HepG2 (cell line): ENCODE data around the gene KISS1R. TPM values are rescaled to one million over a fixed set of nuclear protein-coding genes. Genes with fewer than 3 reads are reported as not detected.

Source experiments
- ATAC-seq: fragments of 200-7000 bp; cut with Tn5 transposase; 3 replicates; pipeline ENCODE4 v1.9.1; 2020; ENCODE audit warnings: mild to moderate bottlenecking, moderate library complexity
- BruUV-seq: library from RNA; stranded (reverse); fragments of 400-500 nt; replicated peaks from 2 replicates; lab custom pipeline; 2021; lab: Mats Ljungman, UMichigan
- CTCF ChIA-PET: fragments of 300-600 bp; formaldehyde crosslinking; extraction: SDS; loops from one replicate; lab custom pipeline; 2021; ENCODE audit warnings: low total read pairs, inconsistent platforms, low intra/inter-chr PET ratio; lab: Yijun Ruan, JAX
- POLR2A ChIA-PET: fragments of 350-600 bp; sonication (Branson Sonifier 250); formaldehyde crosslinking; loops from one replicate; lab custom pipeline; 2020; ENCODE audit warnings: antibody characterized with exemption, inconsistent platforms; lab: Yijun Ruan, JAX
- DNase-seq: peaks from one replicate; pipeline ENCODE4 v3.0.0-alpha.2; 2015; ENCODE audit warnings: low spot score
- FAIRE-seq: peaks from 3 replicates; lab custom pipeline; 2011; peaks lifted over from hg19 to GRCh38; lab: Jason Lieb, UNC
- H2AFZ ChIP-seq: one replicate; pipeline ENCODE4 v1.6.1; 2011; ENCODE audit warnings: low read length, inconsistent platforms
- H3K27ac ChIP-seq: fragments of 300-600 bp; 3 replicates; pipeline ENCODE4 v1.8.0; 2011; ENCODE audit warnings: mixed run types, mild to moderate bottlenecking, mixed read lengths, low read length, inconsistent platforms; ENCODE audit not compliant: insufficient read depth; ENCODE audit errors: extremely low read length
- H3K27me3 ChIP-seq, 2 experiments: fragments of 200-600 bp in 1 of 2; 2 replicates in 1 of 2; 3 replicates in 1 of 2; pipeline versions ENCODE4 v1.6.0 to v1.8.0; 2011; ENCODE audit warnings: low read length in 2 of 2, mild to moderate bottlenecking in 2 of 2, moderate library complexity in 2 of 2, inconsistent platforms in 1 of 2; ENCODE audit not compliant: insufficient read depth in 2 of 2, control insufficient read depth in 1 of 2
- H3K36me3 ChIP-seq, 2 experiments: fragments of 200-600 bp in 1 of 2; replicated peaks in 1 of 2; 2 replicates in 1 of 2; 3 replicates in 1 of 2; pipeline versions ENCODE4 v1.5.1 to v1.8.0; 2011; ENCODE audit warnings: low read length in 2 of 2, inconsistent platforms in 1 of 2; ENCODE audit not compliant: insufficient read depth in 2 of 2, control insufficient read depth in 1 of 2
- H3K4me1 ChIP-seq: 2 replicates; pipeline ENCODE4 v1.5.1; 2012; ENCODE audit warnings: low read length, inconsistent platforms; ENCODE audit not compliant: insufficient read depth
- H3K4me2 ChIP-seq: 2 replicates; pipeline ENCODE4 v1.6.0; 2011; ENCODE audit warnings: low read depth, low read length, inconsistent platforms
- H3K4me3 ChIP-seq, 3 experiments: fragments of 200-600 bp in 1 of 3; sonication (generic), shearing (Covaris generic) in 1 of 3; replicated peaks in 1 of 3; 2 replicates each; pipeline ENCODE4 v1.5.1; 2011 to 2016; ENCODE audit warnings: low read length in 3 of 3, inconsistent platforms in 2 of 3, low read depth in 2 of 3, mild to moderate bottlenecking in 2 of 3, control low read depth in 1 of 3, mixed read lengths in 1 of 3; ENCODE audit not compliant: insufficient read depth in 1 of 3
- H3K79me2 ChIP-seq: one replicate; pipeline ENCODE4 v1.6.1; 2011; ENCODE audit warnings: low read length, inconsistent platforms; ENCODE audit not compliant: insufficient read depth
- H3K9ac ChIP-seq: 2 replicates; pipeline ENCODE4 v1.6.0; 2011; ENCODE audit warnings: mild to moderate bottlenecking, low read depth, low read length, inconsistent platforms; ENCODE audit not compliant: insufficient read depth
- H3K9me3 ChIP-seq: 2 replicates; pipeline ENCODE4 v1.5.1; 2012; ENCODE audit warnings: mild to moderate bottlenecking, low read length
- H4K20me1 ChIP-seq: 2 replicates; pipeline ENCODE4 v1.6.0; 2011; ENCODE audit warnings: inconsistent platforms, mild to moderate bottlenecking, low read length, moderate library complexity; ENCODE audit not compliant: insufficient read depth
- ELF1 ChIP-seq: sonication (generic); formaldehyde crosslinking; IDR thresholded peaks from 2 replicates; pipeline ENCODE4 v1.4.0; 2020; ENCODE audit warnings: missing genetic modification reagents
- ETV5 ChIP-seq: IDR thresholded peaks from 2 replicates; pipeline ENCODE4 v1.6.1; 2018; ENCODE audit warnings: missing biosample characterization, missing genetic modification reagents, inconsistent platforms, borderline replicate concordance
- GATAD2A ChIP-seq: IDR thresholded peaks from 2 replicates; pipeline ENCODE4 v1.6.1; 2016
- MTF1 ChIP-seq: sonication (generic); formaldehyde crosslinking; IDR thresholded peaks from 2 replicates; pipeline ENCODE4 v1.5.0; 2020; ENCODE audit warnings: missing genetic modification reagents
- POLR2A ChIP-seq, 2 experiments: IDR thresholded peaks; 2 replicates each; pipeline ENCODE4 v1.6.1; 2011; ENCODE audit warnings: low read depth in 2 of 2, low read length in 2 of 2, mild to moderate bottlenecking in 1 of 2, moderate library complexity in 1 of 2; ENCODE audit not compliant: insufficient read depth in 1 of 2
- RBFOX2 ChIP-seq: fragments of 200-400 bp; formaldehyde crosslinking; IDR thresholded peaks from 2 replicates; pipeline ENCODE4 v1.6.1; 2017; ENCODE audit warnings: low read depth, mild to moderate bottlenecking, low read length
- SIN3A ChIP-seq: IDR thresholded peaks from 2 replicates; pipeline ENCODE4 v1.6.1; 2011; ENCODE audit warnings: low read depth, mild to moderate bottlenecking, control low read depth, low read length, borderline replicate concordance
- WIZ ChIP-seq: sonication (generic); formaldehyde crosslinking; IDR thresholded peaks from 2 replicates; pipeline ENCODE4 v1.5.1; 2020; ENCODE audit warnings: mild to moderate bottlenecking, missing genetic modification reagents
- ZBTB21 ChIP-seq: sonication (generic); formaldehyde crosslinking; IDR thresholded peaks from 2 replicates; pipeline ENCODE4 v1.4.0; 2020; ENCODE audit warnings: missing genetic modification reagents
- ZNF547 ChIP-seq: sonication (generic); formaldehyde crosslinking; IDR thresholded peaks from 2 replicates; pipeline ENCODE4 v1.5.1; 2020; ENCODE audit warnings: mild to moderate bottlenecking, missing genetic modification reagents
- ZNF724P ChIP-seq: sonication (generic); formaldehyde crosslinking; IDR thresholded peaks from 2 replicates; pipeline ENCODE4 v1.8.0; 2022; ENCODE audit warnings: missing genetic modification reagents, borderline replicate concordance
- ZNF792 ChIP-seq: IDR thresholded peaks from 2 replicates; pipeline ENCODE4 v1.6.1; 2016
- WGBS: methylation state at CpG from one replicate; pipeline ENCODE4 v1.1.6; 2017; ENCODE audit warnings: low lambda C conversion rate; 5-methylcytosine and 5-hydroxymethylcytosine counted together
- in situ Hi-C: cut with HindIII; loops from 2 replicates; pipeline ENCODE4 v1.10.0; 2017; ENCODE audit warnings: low pct_unique_long_range_greater_than_20kb; ENCODE audit not compliant: extremely low pct_ligation_motif_present
- intact Hi-C: fragments of 100-400 bp; cut with micrococcal nuclease; formaldehyde crosslinking; loops from one replicate; pipeline ENCODE4 v1.10.0; 2022; ENCODE audit not compliant: unreplicated experiment
- polyA plus RNA-seq, 8 experiments: library from polyadenylated mRNA; depleted of rRNA in 3 of 8; stranded (reverse) in 7 of 8; unstranded in 1 of 8; fragments of >200 nt; fragmentation: Illumina TruSeq in 4 of 8; extraction: Trizol in 4 of 8; gene quantifications; 2 replicates each; pipeline versions ENCODE4 v1.2.1 to v1.2.3, GENCODE V29; 2011 to 2016; ENCODE audit warnings: low read depth in 4 of 8, missing spikeins in 1 of 8, mixed read lengths in 1 of 8; ENCODE audit not compliant: insufficient read depth in 1 of 8
- total RNA-seq, 5 experiments: library from RNA; depleted of rRNA; stranded (reverse); fragments of >200 nt; fragmentation: Illumina TruSeq; extraction: Trizol; gene quantifications; 2 replicates each; pipeline ENCODE4 v1.2.3, GENCODE V29; 2016; ENCODE audit warnings: low read depth in 1 of 5
- TF ChIP-seq, protein P1 (sequence below): sonication (generic); formaldehyde crosslinking; conservative IDR thresholded peaks from 2 replicates; pipeline ENCODE4 v1.8.0; 2022; ENCODE audit warnings: low read depth, missing genetic modification reagents
- TF ChIP-seq, protein P2 (sequence below): sonication (generic); formaldehyde crosslinking; IDR thresholded peaks from 2 replicates; pipeline ENCODE4 v1.4.0; 2020; ENCODE audit warnings: missing genetic modification reagents, borderline replicate concordance
- TF ChIP-seq, protein P3 (sequence below): sonication (generic); formaldehyde crosslinking; IDR thresholded peaks from 2 replicates; pipeline ENCODE4 v1.4.0; 2020; ENCODE audit warnings: missing genetic modification reagents

Gene KISS1R
- total and polyA plus RNA-seq, 2 of the 13 experiments (the other 11 are each of a cell fraction or from before 2014, with no cell fraction given): 1.1 to 10.2 TPM

DNA sequence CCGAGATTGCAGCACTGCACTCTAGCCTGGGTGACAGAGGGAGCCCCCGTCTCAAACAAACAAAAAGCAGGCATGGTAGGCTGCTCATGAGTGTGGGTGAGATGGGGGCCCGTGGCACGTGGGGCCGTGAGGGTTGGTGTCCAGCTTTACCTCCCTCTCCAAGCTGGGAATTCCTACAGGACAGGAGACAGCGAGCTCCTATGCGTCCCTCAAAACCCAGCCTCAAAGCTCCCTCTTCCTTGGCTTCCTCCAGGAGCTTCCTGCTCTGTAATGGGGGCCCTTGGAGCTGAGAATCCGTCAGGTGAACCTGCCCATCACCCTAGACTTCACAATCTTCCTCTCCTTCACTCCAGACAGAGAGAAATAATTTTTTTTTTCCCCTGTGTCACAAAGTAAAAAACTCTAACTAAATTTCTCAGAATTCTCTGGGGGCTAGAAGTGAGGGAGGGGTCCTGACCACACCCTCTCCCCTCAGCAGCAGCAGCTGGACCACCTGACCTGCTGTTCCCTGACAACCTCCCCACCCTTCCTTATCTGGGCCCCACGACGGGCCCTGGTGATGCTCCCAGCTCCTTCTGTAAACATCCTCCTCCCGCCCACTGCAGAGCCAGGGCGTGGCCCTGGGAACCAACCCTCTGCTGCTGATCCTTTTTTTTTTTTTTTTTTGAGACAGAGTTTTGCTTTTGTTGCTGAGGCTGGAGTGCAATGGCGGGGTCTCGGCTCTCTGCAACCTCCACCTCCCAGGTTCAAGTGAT, 44.9 kb downstream of the KISS1R start:
- Histone ChIP-seq H3K9ac (peak overlapping the region; percentile 51; the same call in 1 of the 2 replicates), H3K27ac (peak overlapping the region; percentile 74), H3K4me3 (no peak overlapping the region; a peak in 1 of 6 replicates), H3K9me3 (no peaks in the 10 kb centered on the region), H3K4me2 (peak overlapping the region; percentile 77; the same call in 1 of the 2 replicates), H2AFZ (no peak overlapping the region), H3K27me3 (no peaks in the 10 kb centered on the region), H4K20me1 (no peaks in the 10 kb centered on the region), H3K36me3 (peaks cover 22 to 56% of the 10 kb centered on the region in 2 experiments; a peak in 4 of 5 replicates), H3K79me2 (peaks cover 41% of the 10 kb centered on the region), H3K4me1 (peaks cover 59% of the 10 kb centered on the region)
- ATAC-seq (no peak), DNase-seq (peak; percentile 20), FAIRE-seq (no peak)
- no TSS peak for BruUV-seq
- 48% methylated on average over 9 of the region's 14 CpGs for WGBS
- in situ Hi-C loops: loop anchor here (5.0 kb wide), 1 partner anchor 35 kb away; the partner anchor contains the start of gene ARID3A
- intact Hi-C loops: no loop called here
- ChIA-PET POLR2A (interaction anchor here (0.6 to 4.6 kb wide), 9 partner anchors 9 to 38 kb away, joined by 3 to 49 read pairs (median 6); partner anchors contain the start of gene WDR18), CTCF (interaction anchor here (1.8 kb wide), 1 partner anchor 40 kb away, joined by 4 read pairs; no protein-coding TSS in a partner anchor)
- TF ChIP-seq ZNF724P (CRISPR knock-in tag) (no peak), GATAD2A (CRISPR knock-in tag) (peak; percentile 35; the same call in 1 of the 2 replicates), MTF1 (CRISPR knock-in tag) (no peak), ZBTB21 (CRISPR knock-in tag) (no peak), ELF1 (no peak), RBFOX2 (no peak), ZNF547 (CRISPR knock-in tag) (no peak), ZNF792 (CRISPR knock-in tag) (no peak), SIN3A (peak; percentile 44; the same call in 1 of the 2 replicates), ETV5 (CRISPR knock-in tag) (peak; percentile 36; the same call in 1 of the 2 replicates), POLR2A (IDR thresholded peaks at IDR 0.05; ENCODE audit: insufficient read depth in 1 of 2, low read depth in 2 of 2, low read length in 2 of 2) (peak in 1 of 2 experiments; percentile 17; a peak in 1 of 4 replicates), WIZ (CRISPR knock-in tag) (no peak)
- TF ChIP-seq, protein P1, sequence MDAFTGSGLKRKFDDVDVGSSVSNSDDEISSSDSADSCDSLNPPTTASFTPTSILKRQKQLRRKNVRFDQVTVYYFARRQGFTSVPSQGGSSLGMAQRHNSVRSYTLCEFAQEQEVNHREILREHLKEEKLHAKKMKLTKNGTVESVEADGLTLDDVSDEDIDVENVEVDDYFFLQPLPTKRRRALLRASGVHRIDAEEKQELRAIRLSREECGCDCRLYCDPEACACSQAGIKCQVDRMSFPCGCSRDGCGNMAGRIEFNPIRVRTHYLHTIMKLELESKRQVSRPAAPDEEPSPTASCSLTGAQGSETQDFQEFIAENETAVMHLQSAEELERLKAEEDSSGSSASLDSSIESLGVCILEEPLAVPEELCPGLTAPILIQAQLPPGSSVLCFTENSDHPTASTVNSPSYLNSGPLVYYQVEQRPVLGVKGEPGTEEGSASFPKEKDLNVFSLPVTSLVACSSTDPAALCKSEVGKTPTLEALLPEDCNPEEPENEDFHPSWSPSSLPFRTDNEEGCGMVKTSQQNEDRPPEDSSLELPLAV (CRISPR knock-in tag): no peak
- TF ChIP-seq, protein P2, sequence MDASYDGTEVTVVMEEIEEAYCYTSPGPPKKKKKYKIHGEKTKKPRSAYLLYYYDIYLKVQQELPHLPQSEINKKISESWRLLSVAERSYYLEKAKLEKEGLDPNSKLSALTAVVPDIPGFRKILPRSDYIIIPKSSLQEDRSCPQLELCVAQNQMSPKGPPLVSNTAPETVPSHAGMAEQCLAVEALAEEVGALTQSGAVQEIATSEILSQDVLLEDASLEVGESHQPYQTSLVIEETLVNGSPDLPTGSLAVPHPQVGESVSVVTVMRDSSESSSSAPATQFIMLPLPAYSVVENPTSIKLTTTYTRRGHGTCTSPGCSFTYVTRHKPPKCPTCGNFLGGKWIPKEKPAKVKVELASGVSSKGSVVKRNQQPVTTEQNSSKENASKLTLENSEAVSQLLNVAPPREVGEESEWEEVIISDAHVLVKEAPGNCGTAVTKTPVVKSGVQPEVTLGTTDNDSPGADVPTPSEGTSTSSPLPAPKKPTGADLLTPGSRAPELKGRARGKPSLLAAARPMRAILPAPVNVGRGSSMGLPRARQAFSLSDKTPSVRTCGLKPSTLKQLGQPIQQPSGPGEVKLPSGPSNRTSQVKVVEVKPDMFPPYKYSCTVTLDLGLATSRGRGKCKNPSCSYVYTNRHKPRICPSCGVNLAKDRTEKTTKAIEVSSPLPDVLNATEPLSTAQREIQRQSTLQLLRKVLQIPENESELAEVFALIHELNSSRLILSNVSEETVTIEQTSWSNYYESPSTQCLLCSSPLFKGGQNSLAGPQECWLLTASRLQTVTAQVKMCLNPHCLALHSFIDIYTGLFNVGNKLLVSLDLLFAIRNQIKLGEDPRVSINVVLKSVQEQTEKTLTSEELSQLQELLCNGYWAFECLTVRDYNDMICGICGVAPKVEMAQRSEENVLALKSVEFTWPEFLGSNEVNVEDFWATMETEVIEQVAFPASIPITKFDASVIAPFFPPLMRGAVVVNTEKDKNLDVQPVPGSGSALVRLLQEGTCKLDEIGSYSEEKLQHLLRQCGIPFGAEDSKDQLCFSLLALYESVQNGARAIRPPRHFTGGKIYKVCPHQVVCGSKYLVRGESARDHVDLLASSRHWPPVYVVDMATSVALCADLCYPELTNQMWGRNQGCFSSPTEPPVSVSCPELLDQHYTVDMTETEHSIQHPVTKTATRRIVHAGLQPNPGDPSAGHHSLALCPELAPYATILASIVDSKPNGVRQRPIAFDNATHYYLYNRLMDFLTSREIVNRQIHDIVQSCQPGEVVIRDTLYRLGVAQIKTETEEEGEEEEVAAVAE: no peak
- TF ChIP-seq, protein P3, sequence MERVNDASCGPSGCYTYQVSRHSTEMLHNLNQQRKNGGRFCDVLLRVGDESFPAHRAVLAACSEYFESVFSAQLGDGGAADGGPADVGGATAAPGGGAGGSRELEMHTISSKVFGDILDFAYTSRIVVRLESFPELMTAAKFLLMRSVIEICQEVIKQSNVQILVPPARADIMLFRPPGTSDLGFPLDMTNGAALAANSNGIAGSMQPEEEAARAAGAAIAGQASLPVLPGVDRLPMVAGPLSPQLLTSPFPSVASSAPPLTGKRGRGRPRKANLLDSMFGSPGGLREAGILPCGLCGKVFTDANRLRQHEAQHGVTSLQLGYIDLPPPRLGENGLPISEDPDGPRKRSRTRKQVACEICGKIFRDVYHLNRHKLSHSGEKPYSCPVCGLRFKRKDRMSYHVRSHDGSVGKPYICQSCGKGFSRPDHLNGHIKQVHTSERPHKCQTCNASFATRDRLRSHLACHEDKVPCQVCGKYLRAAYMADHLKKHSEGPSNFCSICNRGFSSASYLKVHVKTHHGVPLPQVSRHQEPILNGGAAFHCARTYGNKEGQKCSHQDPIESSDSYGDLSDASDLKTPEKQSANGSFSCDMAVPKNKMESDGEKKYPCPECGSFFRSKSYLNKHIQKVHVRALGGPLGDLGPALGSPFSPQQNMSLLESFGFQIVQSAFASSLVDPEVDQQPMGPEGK: peak; percentile 69
